NCI-H2107 treated with DMSO at 0.1 percent for 48 hours (cell line): ENCODE measurements around the gene REV1.
"Not testable (repeated sequence)": the region's sequence is repeated elsewhere in the genome, so short reads cannot be mapped to it uniquely, and the experiment has no call there.

Source experiments
- DNase-seq: peaks from one replicate; lab custom pipeline; 2025; ENCODE audit not compliant: unreplicated experiment; lab: John Stamatoyannopoulos, UW

REV1 gene

DNA sequence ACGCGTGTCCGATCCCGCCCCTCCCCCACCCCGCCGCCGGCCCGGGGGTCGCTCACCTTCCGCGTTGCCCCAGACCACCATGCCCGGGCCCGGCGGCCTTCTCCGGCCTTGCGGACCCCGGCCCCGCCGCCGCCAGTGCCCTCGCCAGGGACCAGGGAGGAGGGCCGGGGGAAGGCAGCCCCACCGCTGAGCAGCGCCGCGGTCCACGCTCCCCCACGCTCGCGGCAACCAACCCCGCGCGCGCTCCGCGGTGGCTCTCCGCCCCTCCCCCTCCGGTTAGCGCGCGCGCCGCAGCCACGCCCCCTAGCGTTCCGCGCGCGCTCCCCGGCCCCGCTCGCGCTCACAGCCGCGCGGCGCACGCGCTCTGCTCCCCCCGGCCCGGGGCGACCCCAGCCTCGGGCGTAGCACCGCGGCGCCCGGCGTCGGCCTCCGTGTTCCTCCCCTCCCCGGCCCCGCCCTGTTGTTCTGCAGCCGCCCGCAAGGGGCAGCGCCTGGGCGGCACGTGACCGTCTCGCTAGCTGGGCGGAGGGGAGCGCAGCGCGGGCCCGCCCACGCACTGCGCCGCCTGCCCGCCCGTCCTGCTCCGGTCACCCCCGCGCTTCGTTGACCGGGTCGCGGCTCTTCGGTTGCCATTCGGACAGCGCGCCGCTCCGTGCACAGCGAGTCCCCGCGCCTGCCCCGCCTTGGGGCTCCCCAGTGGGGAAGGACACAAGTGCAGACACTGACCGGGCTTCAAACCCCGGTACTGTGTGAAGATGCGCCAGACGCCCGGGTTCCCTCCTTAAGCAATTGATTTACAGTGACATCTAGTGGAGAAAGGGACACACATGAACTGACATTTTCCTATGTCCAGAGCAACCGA, at the start of gene REV1:
Gene REV1, minus strand, starts transcription at position 257 of the 862 bp plus-strand sequence. CDS start 25,042 bp downstream, outside the sequence.
- DNase-seq = peak; percentile 85

DNA sequence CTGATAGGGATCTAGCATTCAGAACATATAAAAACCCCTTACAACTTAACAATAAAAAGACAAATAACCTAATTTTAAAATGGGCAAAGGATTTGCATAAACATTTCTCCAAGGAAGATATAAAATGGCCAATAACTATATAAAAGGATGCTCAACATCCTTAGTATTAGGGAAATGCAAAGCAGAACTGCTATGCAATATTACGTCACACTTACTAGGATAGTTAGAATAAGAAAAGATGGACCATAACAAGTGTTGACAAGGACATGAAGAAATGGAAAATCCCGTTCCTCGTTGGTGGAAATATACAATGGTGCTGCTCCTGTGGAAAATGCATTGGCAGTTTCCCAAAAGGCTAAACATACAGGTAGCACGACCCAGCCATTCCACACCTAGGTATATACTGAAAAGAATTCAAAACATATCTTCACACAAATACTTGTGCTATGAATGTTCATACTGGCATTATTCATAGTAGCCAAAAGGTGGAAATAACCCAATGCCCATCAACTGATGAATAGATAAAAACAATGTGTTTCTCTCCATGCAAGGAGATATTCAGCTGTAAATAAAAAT, 48.2 kb upstream of the REV1 start:
- no peak for DNase-seq

DNA sequence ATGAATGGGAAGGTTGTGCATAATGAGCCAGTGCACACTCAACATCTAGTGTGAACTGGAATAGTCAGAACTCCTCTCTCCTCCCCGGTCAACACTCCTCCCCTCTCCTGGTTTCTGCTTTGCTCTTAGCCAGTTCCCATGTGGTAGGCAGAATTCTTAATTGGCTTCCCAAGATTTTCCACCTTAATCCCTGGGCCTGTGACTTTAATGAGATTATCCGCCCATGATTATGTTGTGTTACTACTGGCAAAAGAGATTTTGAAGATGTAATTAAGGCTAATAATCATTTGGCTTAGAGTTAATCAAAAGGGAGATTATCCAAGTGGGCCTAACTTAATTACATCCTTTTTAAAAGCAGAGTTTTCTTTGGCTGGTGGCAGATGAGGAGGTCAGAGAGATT, 34.2 kb upstream of the REV1 start:
- DNase-seq = no peak

DNA sequence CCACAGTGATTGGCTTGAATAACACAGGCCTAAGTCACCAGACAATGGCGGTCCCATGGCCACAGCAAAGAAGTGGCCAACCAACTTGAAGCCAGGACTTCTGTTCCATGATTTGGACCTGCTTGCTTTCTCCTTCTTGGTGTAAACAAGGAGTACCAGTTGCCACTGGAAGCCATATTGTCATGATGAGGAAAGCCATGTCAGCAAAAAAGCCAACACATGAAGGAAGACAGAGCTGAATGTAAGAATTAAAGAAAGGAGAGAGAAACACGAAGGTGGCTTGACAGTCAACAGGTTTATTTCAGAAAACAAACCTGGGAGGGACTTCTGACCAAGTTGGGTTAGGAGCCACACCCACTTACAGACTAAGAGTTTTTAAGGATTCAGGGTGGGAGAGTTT, 32.3 kb upstream of the REV1 start:
- no peak for DNase-seq

DNA sequence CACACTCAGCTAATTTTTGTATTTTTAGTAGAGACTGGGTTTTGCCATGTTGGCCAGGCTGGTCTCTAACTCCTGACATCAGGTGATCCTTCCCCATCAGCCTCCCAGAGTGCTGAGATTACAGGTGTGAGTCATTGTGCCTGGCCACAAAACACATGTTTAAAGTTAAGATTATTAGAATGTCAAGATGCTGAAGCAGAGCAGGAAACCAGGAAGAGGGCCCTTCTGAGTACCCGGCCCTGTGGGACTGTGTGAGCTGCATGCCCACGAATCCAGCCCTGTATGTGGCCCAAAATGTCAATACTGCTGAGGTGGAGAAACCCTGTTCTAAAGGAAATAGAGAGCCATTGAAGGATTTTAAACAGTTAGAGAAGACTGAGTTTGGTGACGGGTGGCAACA, 31.0 kb upstream of the REV1 start:
- DNase-seq = no peak

DNA sequence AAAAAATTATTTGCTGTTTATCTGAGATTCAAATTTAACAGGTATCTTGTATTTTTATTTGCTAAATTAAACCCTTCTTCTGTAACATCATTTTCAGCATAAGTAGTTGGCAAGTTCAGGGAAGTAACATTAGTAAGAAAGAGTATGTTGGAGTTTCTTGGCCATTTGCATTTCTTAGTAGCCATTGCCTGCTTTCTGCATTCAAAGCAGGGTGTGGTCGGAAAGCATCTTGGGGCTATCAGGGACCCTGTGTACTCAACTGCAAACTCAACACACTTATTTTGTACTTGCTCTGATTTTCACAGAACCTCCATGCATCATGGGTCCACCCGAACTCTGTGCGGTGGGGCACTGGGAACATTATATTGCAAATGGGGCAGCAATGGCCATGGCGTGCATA, 30.4 kb upstream of the REV1 start:
- DNase-seq = no peak

DNA sequence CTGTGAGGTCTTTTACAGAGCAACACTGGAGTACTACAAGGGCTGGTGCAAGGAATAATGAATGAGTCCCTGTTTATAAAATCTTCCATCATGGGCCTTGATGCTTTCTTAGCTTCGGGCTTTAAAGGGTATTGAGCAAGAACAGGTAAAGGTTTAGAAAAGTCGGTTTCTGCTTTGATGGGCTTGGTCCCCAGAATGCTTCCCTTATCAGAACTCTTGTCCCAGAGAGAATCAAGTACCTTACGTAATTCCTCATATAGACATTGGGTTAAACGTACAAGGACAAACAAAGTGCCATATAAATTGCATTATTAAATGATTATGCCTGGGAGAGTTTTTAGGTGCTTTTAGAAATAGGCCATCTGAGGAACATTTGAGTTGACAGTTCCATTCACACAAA, 24.5 kb upstream of the REV1 start:
- no peak for DNase-seq

DNA sequence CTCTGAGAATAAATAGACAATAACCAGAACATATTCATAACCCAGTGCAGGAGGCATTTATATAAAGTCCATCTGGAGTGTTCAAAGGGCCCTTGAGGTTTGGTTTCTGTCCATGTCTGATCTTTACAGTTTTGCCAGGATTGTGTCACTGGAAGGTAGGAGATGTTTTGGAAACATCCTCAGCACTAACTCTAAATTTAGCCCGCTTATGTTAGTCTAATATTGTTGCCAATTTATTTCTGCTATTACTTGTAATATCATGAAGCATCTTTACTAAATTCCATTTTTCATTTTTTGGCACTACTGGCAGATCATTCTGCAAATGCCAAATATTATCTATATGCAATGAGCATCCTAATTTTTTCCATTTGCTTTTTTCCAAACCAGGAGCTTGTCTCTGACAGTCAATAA, 22.4 kb upstream of the REV1 start:
- DNase-seq = no peak

DNA sequence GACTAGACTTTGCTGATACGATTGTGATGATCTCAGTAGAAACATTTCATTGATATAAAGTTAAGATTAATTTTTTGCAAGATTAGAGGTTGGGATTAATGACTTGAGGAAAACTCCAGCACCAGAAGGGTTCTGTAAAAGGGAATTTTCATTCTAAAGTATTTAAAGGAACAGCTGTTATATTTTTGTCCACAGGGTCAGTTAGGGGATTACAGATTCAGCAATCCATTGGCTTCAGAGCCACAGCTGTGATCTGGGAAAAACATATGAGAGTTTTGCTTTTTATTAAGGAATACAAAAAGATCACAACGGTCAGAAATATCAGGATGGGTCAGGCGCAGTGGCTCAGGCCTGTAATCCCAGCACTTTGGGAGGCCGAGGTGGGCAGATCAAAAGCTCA, 19.6 kb upstream of the REV1 start:
- no peak for DNase-seq

DNA sequence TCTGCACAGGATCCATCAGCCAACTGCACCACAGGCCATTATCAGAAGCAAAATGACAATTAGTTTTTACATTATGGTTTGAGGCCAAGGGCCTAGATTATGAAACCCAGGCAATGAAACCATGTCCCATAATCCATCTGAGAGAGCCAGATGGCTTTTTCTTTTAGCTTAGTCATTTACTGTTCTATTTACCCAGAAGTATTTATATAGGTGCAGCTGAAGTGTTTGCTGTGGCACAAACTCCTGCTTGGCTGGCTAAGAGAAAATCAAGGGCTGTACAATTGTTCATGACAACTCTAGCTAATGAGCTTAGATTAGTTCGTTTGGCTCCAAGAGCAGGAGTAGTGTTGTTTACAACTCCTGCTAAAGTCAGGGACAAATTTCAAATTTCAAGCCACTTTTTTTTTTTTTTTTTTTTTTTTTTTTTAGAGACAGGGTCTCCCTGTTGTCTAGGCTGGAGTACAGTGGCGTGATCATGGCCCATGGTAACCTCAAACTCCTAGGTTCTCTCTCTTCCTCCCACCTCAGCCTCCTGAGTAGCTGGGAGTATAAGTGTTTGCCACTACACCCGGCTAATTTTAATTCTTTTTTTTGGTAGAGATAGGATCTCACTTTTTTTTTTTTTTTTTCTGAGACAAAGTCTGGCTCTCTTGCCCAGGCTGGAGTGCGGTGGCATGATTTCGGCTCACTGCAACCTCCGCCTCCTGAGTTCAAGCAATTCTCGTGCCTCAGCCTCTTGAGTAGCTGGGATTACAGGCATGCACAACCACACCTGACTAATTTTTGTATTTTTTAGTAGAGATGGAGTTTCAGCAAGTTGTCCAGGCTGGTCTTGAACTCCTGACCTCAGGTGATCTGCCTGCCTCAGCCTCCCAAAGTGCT, 18.4 kb upstream of the REV1 start:
- DNase-seq = peak; percentile 96

DNA sequence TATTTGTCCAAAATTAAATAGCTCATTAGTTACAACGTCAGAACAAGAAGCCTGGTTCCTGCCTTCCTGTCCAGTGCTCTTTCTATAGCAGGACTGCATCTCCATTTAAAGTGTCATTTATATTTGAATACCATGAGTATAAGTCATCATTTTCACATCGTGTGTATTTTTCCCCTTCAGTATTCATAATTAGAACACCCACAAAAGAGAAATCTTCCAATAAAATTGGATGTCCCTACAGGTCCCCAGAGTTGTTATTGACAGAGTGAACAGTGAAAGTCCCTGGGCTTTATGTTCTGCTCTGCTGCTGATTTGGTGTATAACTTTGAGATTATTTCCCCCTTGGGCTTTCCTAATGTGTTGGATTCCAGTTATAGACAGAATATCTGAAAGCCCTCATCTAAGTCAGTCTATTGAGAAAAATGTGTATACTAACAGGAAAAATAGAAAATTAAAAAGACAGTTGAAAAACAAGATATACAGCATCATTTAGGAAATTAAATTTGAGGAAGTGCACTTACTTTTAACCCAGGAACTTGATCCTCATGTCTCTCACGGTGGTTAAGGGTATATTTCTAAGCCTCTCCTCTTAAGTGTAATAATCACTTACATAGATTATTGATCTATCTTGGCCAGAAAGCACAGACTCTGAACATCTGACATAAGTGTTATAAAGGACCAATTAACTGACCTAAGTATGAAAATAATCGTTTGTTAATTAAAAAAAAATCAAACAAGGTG, 15.2 kb upstream of the REV1 start:
- no peak for DNase-seq

DNA sequence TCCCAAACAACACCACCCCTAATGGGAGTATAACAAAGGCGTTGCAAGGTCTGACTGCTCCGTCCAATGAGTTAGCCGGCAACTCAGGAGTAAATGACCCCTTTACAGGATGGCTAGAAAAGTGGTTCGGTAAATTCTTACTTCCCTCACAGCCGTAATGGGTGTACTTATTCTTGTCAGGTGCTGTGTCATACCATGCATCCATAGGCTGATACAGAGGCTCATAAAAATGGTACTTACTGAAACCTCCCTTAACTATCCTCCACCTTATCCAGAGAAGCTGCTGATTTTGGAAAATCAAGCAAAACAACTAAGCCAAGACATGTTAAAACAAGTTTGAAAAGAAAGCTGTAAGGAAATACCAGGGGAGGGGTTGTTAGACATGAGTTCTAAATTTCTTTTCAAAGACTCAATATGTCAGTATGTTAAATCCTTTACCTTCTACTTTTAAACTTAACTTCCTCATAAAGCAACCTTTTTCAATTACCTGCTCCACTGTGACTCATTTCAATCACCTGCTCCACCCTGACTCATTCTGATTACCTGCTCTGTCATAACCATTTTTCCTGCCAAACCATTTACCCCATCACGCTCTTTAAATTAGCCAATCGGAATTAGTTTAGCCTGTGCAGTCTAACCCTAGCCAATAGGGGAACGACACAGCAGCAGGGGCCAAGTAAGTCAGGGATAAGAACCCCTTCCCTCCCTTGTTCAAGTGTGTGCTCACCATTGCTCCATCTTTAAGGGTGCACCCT, 14.0 kb upstream of the REV1 start:
- not testable (repeated sequence) for DNase-seq

DNA sequence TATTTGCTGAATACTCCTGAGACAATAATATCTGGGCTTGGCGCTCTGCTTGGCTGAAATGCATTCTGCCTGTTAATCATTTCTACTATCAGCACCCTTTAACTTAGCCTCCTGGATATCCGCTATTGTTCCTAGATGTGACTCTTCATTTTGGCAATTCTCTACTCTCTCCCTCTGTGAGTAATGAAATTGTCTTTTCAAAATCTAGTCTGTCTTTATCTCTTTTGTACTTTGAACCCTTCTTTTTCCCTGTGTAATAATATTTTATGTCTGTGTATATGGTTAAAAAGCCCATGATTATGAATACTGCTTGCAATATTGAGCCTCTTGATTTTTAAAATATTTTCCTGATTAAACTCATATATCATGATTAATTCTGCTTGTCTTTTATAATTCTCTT, 6.2 kb upstream of the REV1 start:
- DNase-seq = no peak

DNA sequence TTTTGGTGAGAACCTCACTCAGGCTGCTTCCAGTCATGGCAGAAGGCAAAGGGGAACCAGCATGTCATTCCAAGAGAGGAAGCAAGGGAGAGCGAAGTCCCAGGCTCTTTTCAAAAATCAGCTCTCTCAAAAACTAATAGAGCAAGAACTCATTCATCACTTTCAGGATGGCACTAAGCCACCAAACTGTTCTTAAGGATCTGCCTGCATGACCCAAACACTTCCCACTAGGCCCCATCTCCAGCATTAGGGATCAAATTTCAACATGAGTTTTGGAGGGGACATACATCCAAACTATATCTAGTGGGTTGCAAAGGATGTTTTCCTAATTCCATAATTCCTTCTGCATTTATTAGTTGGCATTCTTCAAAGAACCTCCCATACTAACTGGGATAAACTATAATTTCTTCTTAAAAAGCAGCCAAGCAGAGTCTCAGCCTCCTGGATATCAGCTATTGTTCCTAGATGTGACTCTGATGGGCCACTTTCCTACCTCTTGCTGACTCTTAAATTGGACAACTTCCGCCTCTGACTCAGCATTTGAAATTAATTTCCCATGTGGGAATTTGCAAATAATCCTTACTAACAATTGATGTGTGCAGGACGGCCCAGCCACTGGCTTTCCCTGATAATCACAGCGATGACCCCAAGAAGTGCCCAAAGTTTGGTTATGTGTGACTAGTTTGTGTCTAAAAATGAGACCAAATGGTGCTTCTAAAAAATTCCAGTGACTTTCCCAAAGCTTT, 5.5 kb upstream of the REV1 start:
- no peak for DNase-seq

DNA sequence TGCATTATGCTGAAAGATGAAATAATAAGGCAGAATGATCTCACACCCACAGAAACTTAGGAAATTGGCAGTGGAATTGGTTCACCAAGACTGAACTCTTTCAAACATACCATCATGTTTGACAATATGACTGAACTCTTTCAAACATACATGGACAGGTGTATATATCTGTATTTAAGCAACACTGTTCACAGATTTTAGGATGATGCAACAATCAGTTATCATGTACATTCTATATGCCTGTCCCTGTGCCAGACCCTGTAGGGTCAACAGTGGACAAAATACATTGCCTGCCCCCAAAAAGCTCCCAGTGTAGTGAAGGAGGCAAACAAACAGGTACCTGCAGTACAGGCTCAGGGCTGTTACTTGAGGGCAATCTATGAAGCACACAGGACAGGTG, 2.9 kb upstream of the REV1 start:
- DNase-seq = no peak

DNA sequence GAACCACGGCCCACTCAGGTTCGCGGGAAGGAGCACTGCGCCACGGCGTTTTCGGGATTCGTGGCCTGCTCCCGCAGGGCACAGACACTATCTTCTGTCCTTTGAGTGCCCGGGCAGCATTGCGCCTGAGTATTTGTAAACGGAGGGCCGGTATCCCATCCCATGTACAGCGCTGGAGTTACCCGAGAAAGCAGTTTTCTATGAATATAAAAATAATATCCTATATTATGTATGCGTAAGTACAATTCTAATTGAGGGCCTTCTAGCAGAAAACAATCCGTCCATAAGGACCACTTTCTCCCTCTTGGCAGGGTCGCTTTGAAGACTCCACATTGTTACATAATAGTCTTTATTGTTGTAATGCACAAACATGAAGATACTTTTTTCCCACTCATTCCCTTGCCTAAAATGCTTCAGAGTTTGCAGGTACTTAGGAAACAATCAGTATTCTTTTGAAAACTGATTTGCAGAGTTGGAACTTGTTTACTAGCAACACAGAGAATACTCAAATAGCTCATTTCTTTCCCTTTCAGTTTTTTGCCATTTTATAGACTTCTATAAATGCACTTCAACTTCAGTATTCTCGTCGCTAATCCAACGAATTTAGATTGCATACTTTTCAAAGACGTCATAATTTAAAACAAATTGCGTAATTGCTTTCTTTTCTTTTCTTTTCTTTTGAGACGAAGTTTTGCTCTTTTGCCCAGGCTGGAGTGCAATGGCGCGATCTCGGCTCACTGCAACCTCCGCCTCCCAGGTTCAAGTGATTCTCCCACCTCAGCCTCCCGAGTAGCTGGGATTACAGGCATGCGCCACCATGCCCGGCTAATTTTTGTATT, 1.0 kb upstream of the REV1 start:
- DNase-seq = no peak

DNA sequence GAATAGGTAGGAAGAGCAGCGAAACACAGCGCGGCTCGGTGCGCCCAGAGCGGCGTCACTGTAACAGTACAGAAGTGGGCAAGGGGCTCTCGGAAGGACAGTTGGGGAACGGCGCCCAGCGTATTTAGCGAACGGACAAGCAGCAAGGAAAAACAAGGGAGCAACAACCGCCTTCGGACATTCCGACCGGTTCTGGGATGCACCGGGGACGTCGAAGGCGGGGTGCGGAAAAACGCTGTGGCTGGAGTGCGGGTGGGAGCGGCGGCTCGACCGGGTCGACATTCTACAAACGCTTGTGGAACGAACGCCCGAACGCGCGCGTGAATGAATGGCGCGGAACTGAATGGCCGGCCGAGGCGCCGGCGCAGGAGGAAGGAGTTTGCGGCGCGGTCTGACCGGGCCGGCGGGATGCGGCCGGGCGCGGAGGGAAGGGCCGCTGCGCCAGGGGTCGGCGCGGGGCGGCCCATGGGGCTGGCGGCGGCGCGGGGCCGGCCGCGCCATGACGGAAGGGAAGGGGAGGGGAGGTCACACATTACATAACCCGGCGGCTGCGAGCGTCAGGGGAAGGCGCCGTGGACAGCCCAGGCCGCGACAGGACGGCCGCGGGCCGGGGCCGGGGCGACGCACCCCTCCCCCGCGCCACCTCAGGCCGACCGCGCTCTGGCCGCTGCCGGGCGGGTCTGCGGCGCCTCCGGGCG, 605 bp downstream of the REV1 start:
- no peak for DNase-seq

DNA sequence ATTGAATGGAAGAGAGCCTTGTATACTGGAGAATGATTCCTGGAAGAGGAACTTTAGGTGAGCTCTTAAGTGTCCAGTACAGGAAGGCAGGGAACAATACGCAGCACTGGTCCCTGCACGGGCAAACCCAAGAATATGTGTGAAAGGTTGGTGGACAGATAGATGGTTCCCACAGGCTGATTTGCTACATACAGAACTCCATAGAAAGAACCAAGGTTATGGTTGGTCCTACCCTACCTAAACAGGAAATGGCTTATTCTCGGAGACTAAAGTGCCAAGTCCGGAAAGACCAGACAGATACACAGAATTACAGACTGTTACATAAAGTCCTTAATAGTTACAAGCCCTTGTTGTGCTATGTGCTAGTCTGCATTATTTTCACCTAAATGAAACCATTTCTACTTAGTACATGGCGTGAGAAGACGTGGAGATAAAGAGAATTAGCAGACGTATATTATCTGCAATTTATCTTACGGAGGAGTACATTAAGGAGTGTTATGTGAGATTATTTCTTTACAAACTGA, 1.2 kb downstream of the REV1 start:
- DNase-seq = no peak
